Measurements from ENCODE around the gene SMARCAL1.

DNA sequence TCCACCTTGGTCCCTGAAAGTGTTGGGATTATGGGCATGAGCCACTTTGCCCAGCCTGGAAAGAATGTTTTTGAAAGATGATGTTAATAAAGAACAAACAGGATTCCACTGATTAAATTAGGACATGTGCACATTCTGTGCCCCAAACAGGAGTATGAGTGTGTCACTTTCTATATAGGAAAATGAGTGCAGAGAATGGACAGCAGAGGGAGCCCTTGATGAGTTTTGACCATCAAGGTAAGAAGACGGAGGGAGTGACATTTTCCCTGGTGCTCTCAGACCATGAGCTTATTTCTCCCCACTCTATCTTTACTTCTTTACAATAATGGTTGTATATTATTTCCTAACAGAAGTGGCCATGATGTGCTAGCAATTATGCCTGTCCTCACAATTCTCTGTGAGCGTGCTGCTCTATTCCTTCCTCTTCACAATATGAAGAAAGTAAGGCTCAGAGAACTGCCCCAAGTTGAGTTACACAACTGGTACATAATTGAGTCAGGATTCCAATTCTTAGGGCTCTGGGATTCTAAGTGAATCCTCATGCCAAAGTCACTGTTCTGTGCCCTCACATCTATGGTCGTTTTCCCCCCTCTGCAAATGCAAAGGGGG lies 107.0 kb downstream of the SMARCAL1 start:
- TF ChIP-seq, protein P1, sequence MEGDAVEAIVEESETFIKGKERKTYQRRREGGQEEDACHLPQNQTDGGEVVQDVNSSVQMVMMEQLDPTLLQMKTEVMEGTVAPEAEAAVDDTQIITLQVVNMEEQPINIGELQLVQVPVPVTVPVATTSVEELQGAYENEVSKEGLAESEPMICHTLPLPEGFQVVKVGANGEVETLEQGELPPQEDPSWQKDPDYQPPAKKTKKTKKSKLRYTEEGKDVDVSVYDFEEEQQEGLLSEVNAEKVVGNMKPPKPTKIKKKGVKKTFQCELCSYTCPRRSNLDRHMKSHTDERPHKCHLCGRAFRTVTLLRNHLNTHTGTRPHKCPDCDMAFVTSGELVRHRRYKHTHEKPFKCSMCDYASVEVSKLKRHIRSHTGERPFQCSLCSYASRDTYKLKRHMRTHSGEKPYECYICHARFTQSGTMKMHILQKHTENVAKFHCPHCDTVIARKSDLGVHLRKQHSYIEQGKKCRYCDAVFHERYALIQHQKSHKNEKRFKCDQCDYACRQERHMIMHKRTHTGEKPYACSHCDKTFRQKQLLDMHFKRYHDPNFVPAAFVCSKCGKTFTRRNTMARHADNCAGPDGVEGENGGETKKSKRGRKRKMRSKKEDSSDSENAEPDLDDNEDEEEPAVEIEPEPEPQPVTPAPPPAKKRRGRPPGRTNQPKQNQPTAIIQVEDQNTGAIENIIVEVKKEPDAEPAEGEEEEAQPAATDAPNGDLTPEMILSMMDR (IDR thresholded peaks at IDR 0.05; ENCODE audit: poor library complexity, severe bottlenecking): peak; percentile 87
- TF ChIP-seq EZH2 (IDR thresholded peaks at IDR 0.05; ENCODE audit: borderline replicate concordance, insufficient read depth, low read length, poor library complexity, severe bottlenecking) (no peak), RAD21 (conservative IDR thresholded peaks at IDR 0.05) (peak; percentile 82)

All from neural cell (in vitro differentiated cells).